SK-N-SH treated with all-trans-retinoic acid at 6 μM for 48 hours (cell line): ENCODE data around the gene TAF11L12.
"Not testable (repeated sequence)": the region's sequence is repeated elsewhere in the genome, so short reads cannot be mapped to it uniquely, and the experiment has no call there.

Experiments used
- ATAC-seq: fragments of 200-7000 bp; cut with Tn5 transposase; 3 replicates; pipeline ENCODE4 v1.9.1; 2020; ENCODE audit warnings: mild to moderate bottlenecking, moderate library complexity
- BACH2 ChIP-seq: fragments of 250-450 bp; sonication (Bioruptor Pico); IDR thresholded peaks from 2 replicates; pipeline ENCODE4 v1.9.0; 2021; ENCODE audit warnings: mild to moderate bottlenecking, borderline replicate concordance
- CREB5 ChIP-seq: fragments of 250-450 bp; sonication (Bioruptor Pico); IDR thresholded peaks from 2 replicates; pipeline ENCODE4 v1.5.1; 2020; ENCODE audit warnings: low read depth, mild to moderate bottlenecking, moderate library complexity
- CSDC2 ChIP-seq: fragments of 250-450 bp; sonication (Bioruptor Pico); IDR thresholded peaks from 2 replicates; pipeline ENCODE4 v1.5.0; 2020; ENCODE audit warnings: mild to moderate bottlenecking, moderate library complexity
- ESRRG ChIP-seq: fragments of 250-450 bp; sonication (Bioruptor Pico); IDR thresholded peaks from 2 replicates; pipeline ENCODE4 v1.6.1; 2021; ENCODE audit warnings: mild to moderate bottlenecking
- GLIS3 ChIP-seq: fragments of 250-450 bp; sonication (Bioruptor Pico); IDR thresholded peaks from 2 replicates; pipeline ENCODE4 v1.5.0; 2020; ENCODE audit warnings: mild to moderate bottlenecking, moderate library complexity
- OSR1 ChIP-seq: fragments of 250-450 bp; sonication (Bioruptor Pico); IDR thresholded peaks from 2 replicates; pipeline ENCODE4 v1.8.0; 2022; ENCODE audit warnings: moderate library complexity, mild to moderate bottlenecking, inconsistent platforms
- PATZ1 ChIP-seq: fragments of 250-450 bp; sonication (Bioruptor Pico); IDR thresholded peaks from 2 replicates; pipeline ENCODE4 v1.8.0; 2020; ENCODE audit warnings: mild to moderate bottlenecking, moderate library complexity, borderline replicate concordance
- POU6F1 ChIP-seq: fragments of 250-450 bp; sonication (Bioruptor Pico); IDR thresholded peaks from 2 replicates; pipeline ENCODE4 v1.8.0; 2021; ENCODE audit warnings: low read depth, mild to moderate bottlenecking, moderate library complexity, borderline replicate concordance
- TOX ChIP-seq: fragments of 250-450 bp; sonication (Bioruptor Pico); IDR thresholded peaks from 2 replicates; pipeline ENCODE4 v1.8.0; 2021; ENCODE audit warnings: mild to moderate bottlenecking, moderate library complexity, borderline replicate concordance
- ZC3H10 ChIP-seq: fragments of 250-450 bp; sonication (Bioruptor Pico); IDR thresholded peaks from 2 replicates; pipeline ENCODE4 v1.5.1; 2021; ENCODE audit warnings: mild to moderate bottlenecking, moderate library complexity
- ZFP3 ChIP-seq: fragments of 250-450 bp; sonication (Bioruptor Pico); IDR thresholded peaks from 2 replicates; pipeline ENCODE4 v1.5.0; 2020; ENCODE audit warnings: mild to moderate bottlenecking, moderate library complexity
- ZFP30 ChIP-seq: fragments of 450-650 bp; formaldehyde crosslinking; IDR thresholded peaks from 2 replicates; pipeline ENCODE4 v1.5.0; 2022; ENCODE audit warnings: mild to moderate bottlenecking, moderate library complexity
- ZNF565 ChIP-seq: fragments of 450-650 bp; formaldehyde crosslinking; conservative IDR thresholded peaks from 2 replicates; pipeline ENCODE4 v1.5.0; 2020; ENCODE audit warnings: low read depth, mild to moderate bottlenecking, moderate library complexity
- ZNF8 ChIP-seq: fragments of 450-650 bp; formaldehyde crosslinking; IDR thresholded peaks from 2 replicates; pipeline ENCODE4 v1.5.0; 2020; ENCODE audit warnings: mild to moderate bottlenecking, moderate library complexity

The TAF11L12 gene

GRCh38 chr5:17610092-17610491, at the start of gene TAF11L12:
TSS of gene TAF11L12 (plus strand) at chr5:17610392.
- not testable (repeated sequence) for ATAC-seq

- not testable (repeated sequence) for ATAC-seq
Measured at GRCh38 chr5:17585658-17586057, 24.5 kb upstream of the TAF11L12 start, which contains the start of gene TAF11L7. TSS of gene TAF11L7 (minus strand) at chr5:17585758.

GRCh38 chr5:17590860-17591259, 19.3 kb upstream of the TAF11L12 start, which contains the start of gene TAF11L8:
TSS of gene TAF11L8 (minus strand) at chr5:17590960.
- not testable (repeated sequence) for ATAC-seq

GRCh38 chr5:17594255-17594654, 15.9 kb upstream of the TAF11L12 start, which contains the start of gene TAF11L9:
TSS of gene TAF11L9 (minus strand) at chr5:17594394.
- ATAC-seq = not testable (repeated sequence)

GRCh38 chr5:17597728-17598127, 12.5 kb upstream of the TAF11L12 start, which contains the start of gene TAF11L10:
TSS of gene TAF11L10 (minus strand) at chr5:17597828.
- not testable (repeated sequence) for ATAC-seq

- ATAC-seq = not testable (repeated sequence)
Measured at GRCh38 chr5:17603880-17604279, 6.3 kb upstream of the TAF11L12 start, which contains the start of gene TAF11L11. TSS of gene TAF11L11 (plus strand) at chr5:17604183.

GRCh38 chr5:17604951-17605350, 5.2 kb upstream of the TAF11L12 start:
- no peak for TF ChIP-seq ZC3H10 (CRISPR knock-in tag)
- no peak for TF ChIP-seq CREB5
- TF ChIP-seq CSDC2 (CRISPR knock-in tag) = no peak
- no peak for TF ChIP-seq ESRRG
- TF ChIP-seq ZNF565 = no peak
- TF ChIP-seq TOX (CRISPR knock-in tag) = no peak
- TF ChIP-seq, all 23 proteins: peak for 0
- ATAC-seq = no peak

GRCh38 chr5:17607461-17607860, 2.7 kb upstream of the TAF11L12 start:
- ATAC-seq = not testable (repeated sequence)

- TF ChIP-seq ZFP3 (CRISPR knock-in tag) = no peak
- ATAC-seq = no peak
Measured at GRCh38 chr5:17614872-17615605, 4.8 kb downstream of the TAF11L12 start.

- ATAC-seq = no peak
- no peak for TF ChIP-seq PATZ1 (CRISPR knock-in tag)
- no peak for TF ChIP-seq ZC3H10 (CRISPR knock-in tag)
- no peak for TF ChIP-seq ZFP30 (CRISPR knock-in tag)
- no peak for TF ChIP-seq BACH2
- no peak for TF ChIP-seq ZNF8 (CRISPR knock-in tag)
- TF ChIP-seq OSR1 (CRISPR knock-in tag) = no peak
- TF ChIP-seq GLIS3 = no peak
- no peak for TF ChIP-seq CSDC2 (CRISPR knock-in tag)
- no peak for TF ChIP-seq POU6F1 (CRISPR knock-in tag)
- no peak for TF ChIP-seq ZNF565
- no peak for TF ChIP-seq TOX (CRISPR knock-in tag)
Measured at GRCh38 chr5:17619354-17619753, 9.2 kb downstream of the TAF11L12 start.
